ENCODE results near the gene COX20. TPM values are rescaled to one million over a fixed set of nuclear protein-coding genes. Genes with fewer than 3 reads are reported as not detected.

Gene COX20, protein sequence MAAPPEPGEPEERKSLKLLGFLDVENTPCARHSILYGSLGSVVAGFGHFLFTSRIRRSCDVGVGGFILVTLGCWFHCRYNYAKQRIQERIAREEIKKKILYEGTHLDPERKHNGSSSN
- total RNA-seq: 24.6 and 37.0 TPM in 2 replicates

DNA sequence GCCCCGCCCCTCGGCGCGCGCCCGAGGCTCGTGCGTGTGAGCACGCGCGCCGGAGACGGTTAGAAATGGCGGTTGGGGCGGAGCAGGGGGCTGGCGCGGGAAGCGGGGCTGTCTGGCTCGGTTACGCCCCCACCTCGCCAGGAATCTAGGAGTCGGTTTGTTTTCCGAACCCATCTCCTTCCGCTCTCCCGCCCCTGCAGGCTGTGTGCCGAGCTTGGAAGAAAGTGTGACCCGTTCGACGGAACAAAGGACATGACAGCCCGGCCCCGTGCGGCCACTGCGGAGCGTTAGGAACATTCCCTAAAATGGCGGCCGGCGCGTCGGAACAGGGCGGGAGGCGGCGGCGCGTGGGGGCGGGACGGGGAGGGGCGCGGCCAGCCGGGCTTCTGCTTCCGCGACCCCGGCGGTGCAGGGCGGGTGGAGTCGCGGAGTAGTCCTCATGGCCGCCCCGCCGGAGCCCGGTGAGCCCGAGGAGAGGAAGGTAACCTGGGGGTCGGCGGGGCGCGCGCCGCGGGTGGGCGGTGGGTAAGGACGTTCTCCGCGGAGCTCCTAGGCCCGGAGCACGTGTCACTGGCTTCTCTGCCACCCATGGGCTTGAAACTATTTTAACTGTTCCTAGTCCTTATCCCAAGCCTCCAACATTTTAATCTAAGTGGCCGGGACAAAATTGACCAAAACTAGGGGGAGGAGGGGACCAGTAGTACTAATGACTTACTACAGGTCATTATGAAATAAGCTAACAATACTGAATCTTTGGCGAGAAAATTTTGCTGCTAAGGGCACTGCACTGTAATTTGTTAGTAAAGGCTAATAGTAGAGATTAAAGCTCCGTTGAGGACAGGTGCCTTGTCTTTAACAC, at the start of gene COX20:
TSS of gene COX20 (plus strand) at position 383 of the 859 bp plus-strand sequence. CDS start at position 440, 57 bp downstream.

DNA sequence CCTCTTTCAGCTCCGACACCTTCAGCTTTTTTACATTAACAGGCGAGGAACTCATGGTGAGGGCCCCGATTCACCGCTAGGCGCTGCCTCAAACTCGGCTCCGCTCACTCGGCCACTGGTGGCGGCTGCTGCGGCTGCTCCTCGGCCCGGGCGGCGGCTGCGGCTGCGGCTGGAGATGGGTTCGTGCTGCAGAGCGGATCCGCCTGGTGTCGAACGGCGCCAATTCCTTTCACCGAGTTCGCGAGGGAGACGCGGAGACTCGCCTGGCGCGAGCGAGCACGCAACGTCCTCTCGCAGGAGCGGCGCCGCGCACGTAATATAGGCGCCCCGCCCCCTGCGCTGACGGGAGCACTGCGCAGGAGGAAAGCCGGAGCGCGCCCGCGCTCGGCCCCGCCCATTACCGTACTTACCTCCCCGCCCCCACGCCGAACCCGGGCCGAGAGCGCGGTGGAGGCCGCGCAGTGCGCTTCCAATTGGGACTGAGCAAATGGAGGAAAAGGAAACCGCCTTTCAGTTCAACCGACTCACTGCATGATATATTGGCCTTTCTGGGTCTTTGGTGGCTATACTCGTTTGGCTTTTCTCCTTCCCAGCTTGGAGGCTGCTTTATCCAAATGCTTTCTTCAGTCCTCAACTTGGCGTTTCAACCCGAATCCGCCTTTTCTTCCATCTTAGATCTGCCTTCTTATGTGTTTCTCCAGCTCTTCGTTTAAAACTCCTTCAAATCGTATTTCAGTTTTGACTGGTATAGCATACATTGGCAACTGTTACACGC, 29.0 kb downstream of the COX20 start, which contains the start of gene HNRNPU:
TSS of gene HNRNPU (minus strand) at position 291 of the 775 bp plus-strand sequence. CDS start at position 55, 236 bp downstream.

Other genes starting within 250 kb of the COX20 start
- 25.0 and 32.1 TPM in 2 replicates for gene DESI2, start 182.5 kb upstream of the COX20 start, total RNA-seq
- 311 and 336 TPM in 2 replicates for gene HNRNPU, start 28.9 kb downstream of the COX20 start, total RNA-seq